Caco-2 (cell line): ENCODE data around the gene PHF20. TPM values are rescaled to one million over a fixed set of nuclear protein-coding genes. Genes with fewer than 3 reads are reported as not detected.
A peak's percentile ranks its signal among the peaks of the same experiment; 100 is the strongest.

ENCODE experiments used
- BruUV-seq: library from RNA; stranded (reverse); fragments of 400-500 nt; replicated peaks from 2 replicates; lab custom pipeline; 2021; lab: Mats Ljungman, UMichigan
- CTCF ChIA-PET: fragments of 300-600 bp; sonication (Branson Sonifier 250); formaldehyde crosslinking; loops from one replicate; lab custom pipeline; 2022; ENCODE audit warnings: antibody characterized with exemption; lab: Charles Lee
- POLR2A ChIA-PET: fragments of 300-600 bp; sonication (Branson Sonifier 250); formaldehyde crosslinking; loops from one replicate; lab custom pipeline; 2022; ENCODE audit warnings: antibody characterized with exemption; lab: Charles Lee
- DNase-seq, 2 experiments: peaks; one replicate each; pipeline versions ENCODE4 v3.0.0 to v3.0.0-alpha.2; 2020 to 2022
- H3K27me3 ChIP-seq: replicated peaks from 2 replicates; pipeline ENCODE4 v1.6.0; 2011; ENCODE audit warnings: low read length; ENCODE audit not compliant: control insufficient read depth, insufficient read depth
- H3K36me3 ChIP-seq: 2 replicates; pipeline ENCODE4 v1.5.1; 2011; ENCODE audit warnings: low read length; ENCODE audit not compliant: control insufficient read depth, insufficient read depth
- H3K4me1 ChIP-seq: fragments of 250-450 bp; sonication (Bioruptor Pico); 2 replicates; pipeline ENCODE4 v1.5.1; 2020; ENCODE audit warnings: mild to moderate bottlenecking
- H3K4me3 ChIP-seq: 2 replicates; pipeline ENCODE4 v1.5.1; 2011; ENCODE audit warnings: low read depth, mild to moderate bottlenecking, control low read depth, low read length
- H3K9me3 ChIP-seq: fragments of 250-450 bp; sonication (Bioruptor Pico); 2 replicates; pipeline ENCODE4 v1.5.1; 2020; ENCODE audit warnings: mild to moderate bottlenecking, moderate library complexity
- H3K27ac Mint-ChIP-seq: one replicate; pipeline ENCODE4 v1.8.0; 2022; ENCODE audit warnings: mixed read lengths; ENCODE audit not compliant: unreplicated experiment
- H3K27me3 Mint-ChIP-seq: one replicate; pipeline ENCODE4 v1.8.0; 2022; ENCODE audit warnings: mixed read lengths; ENCODE audit not compliant: insufficient read depth, unreplicated experiment
- H3K36me3 Mint-ChIP-seq: one replicate; pipeline ENCODE4 v1.8.0; 2022; ENCODE audit warnings: mild to moderate bottlenecking, mixed read lengths; ENCODE audit not compliant: insufficient read depth, unreplicated experiment
- H3K4me1 Mint-ChIP-seq: one replicate; pipeline ENCODE4 v1.8.0; 2022; ENCODE audit warnings: low read depth, mixed read lengths; ENCODE audit not compliant: unreplicated experiment
- H3K4me3 Mint-ChIP-seq: one replicate; pipeline ENCODE4 v1.8.0; 2022; ENCODE audit warnings: mild to moderate bottlenecking, moderate library complexity, mixed read lengths; ENCODE audit not compliant: unreplicated experiment
- H3K9me3 Mint-ChIP-seq: one replicate; pipeline ENCODE4 v1.8.0; 2022; ENCODE audit warnings: mixed read lengths; ENCODE audit not compliant: unreplicated experiment
- intact Hi-C: fragments of 100-400 bp; cut with micrococcal nuclease; formaldehyde crosslinking; loops from one replicate; pipeline ENCODE4 v1.10.0; 2022; ENCODE audit not compliant: unreplicated experiment
- total RNA-seq: library from RNA; stranded (reverse); gene quantifications from 2 replicates; pipeline ENCODE4 v1.2.3, GENCODE V29; 2022
- TF ChIP-seq, protein P1 (sequence below), 2 experiments: fragments of 200-600 bp in 1 of 2; IDR thresholded peaks; 1 replicate in 1 of 2; 2 replicates in 1 of 2; pipeline versions ENCODE4 v1.5.1 to v1.8.0; 2011 to 2022; ENCODE audit warnings: antibody characterized with exemption in 1 of 2, control low read depth in 1 of 2, inconsistent platforms in 1 of 2, low read depth in 1 of 2, low read length in 1 of 2, mild to moderate bottlenecking in 1 of 2, moderate library complexity in 1 of 2; ENCODE audit not compliant: insufficient read depth in 1 of 2, severe bottlenecking in 1 of 2, unreplicated experiment in 1 of 2

PHF20 gene
- total RNA-seq, 1 experiment from 2014 or later, result 109 TPM

DNA sequence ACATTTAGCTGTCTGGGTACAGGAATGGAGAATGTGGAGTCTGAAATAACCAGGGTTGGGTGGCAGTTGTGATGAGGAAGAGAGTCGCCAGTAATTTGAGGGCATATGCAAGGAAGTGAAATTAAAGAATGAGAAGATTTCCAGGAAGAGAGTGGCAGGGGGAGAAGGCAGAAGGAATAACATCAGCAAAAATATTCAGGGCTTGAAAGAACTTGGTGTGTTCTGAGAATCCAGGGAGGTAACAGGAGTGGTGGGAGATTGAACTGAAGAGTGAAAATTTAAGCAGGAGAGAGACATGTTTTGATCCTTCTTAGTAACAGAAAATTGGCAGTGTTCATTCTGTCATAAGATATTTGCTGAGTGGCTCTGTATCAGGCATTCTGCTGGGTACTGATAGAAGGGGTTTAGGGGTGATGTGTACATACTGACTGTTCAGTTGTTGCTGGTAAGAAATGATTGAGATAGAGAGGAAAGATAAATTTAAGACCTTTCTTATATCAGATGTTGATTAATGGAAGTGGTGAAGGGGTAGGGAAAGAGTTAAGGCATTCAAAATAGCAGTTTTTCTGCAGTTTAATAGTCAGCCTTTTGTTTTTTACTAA is 54.7 kb downstream of the PHF20 start:
- TF ChIP-seq, protein P1, sequence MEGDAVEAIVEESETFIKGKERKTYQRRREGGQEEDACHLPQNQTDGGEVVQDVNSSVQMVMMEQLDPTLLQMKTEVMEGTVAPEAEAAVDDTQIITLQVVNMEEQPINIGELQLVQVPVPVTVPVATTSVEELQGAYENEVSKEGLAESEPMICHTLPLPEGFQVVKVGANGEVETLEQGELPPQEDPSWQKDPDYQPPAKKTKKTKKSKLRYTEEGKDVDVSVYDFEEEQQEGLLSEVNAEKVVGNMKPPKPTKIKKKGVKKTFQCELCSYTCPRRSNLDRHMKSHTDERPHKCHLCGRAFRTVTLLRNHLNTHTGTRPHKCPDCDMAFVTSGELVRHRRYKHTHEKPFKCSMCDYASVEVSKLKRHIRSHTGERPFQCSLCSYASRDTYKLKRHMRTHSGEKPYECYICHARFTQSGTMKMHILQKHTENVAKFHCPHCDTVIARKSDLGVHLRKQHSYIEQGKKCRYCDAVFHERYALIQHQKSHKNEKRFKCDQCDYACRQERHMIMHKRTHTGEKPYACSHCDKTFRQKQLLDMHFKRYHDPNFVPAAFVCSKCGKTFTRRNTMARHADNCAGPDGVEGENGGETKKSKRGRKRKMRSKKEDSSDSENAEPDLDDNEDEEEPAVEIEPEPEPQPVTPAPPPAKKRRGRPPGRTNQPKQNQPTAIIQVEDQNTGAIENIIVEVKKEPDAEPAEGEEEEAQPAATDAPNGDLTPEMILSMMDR (IDR thresholded peaks at IDR 0.05; ENCODE audit: insufficient read depth in 1 of 2, low read depth in 1 of 2, low read length in 1 of 2, severe bottlenecking in 1 of 2, unreplicated experiment in 1 of 2), result no peak
- CTCF ChIA-PET, result no interaction called here

DNA sequence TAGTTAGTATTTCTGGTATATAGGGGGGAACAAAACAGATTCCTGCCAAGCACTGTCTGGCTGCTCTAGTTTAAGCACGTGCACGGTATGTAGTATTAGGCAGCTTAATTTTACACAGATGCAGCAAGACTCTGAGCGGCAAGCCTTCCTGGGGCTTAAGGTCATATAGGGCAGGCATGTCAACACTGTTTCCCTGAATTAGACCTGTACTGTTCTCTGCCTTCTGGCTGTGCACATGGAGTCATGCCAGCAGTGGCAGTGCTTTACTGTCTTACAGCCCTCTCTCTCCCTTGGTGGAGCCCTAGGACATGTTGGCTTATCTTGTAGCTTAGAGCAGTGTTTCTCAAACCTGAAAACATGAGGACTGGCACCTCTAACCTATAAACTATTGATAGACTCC is 56.6 kb downstream of the PHF20 start:
- Histone ChIP-seq H3K36me3 (no peaks in the 10 kb centered on the region; the same call in 1 of the 2 replicates), H3K27me3 (no peaks in the 10 kb centered on the region), H3K4me3 (no peak overlapping the region), H3K4me1 (peaks cover 8% of the 10 kb centered on the region), H3K9me3 (peaks cover 4% of the 10 kb centered on the region; the same call in 1 of the 2 replicates)
- BruUV-seq, result no TSS peak
- Mint-ChIP-seq H3K4me3 (no peak overlapping the region), H3K27ac (no peak overlapping the region), H3K36me3 (peaks cover 28% of the 10 kb centered on the region), H3K27me3 (no peaks in the 10 kb centered on the region), H3K4me1 (peaks cover 12% of the 10 kb centered on the region), H3K9me3 (no peaks in the 10 kb centered on the region)
- TF ChIP-seq, protein P1 (IDR thresholded peaks at IDR 0.05; ENCODE audit: insufficient read depth in 1 of 2, low read depth in 1 of 2, low read length in 1 of 2, severe bottlenecking in 1 of 2, unreplicated experiment in 1 of 2), result no peak
- ChIA-PET CTCF (interaction anchor here (0.6 kb wide), 1 partner anchor 42 kb away, joined by 5 read pairs; no protein-coding TSS in a partner anchor), POLR2A (interaction anchor here (1.2 kb wide), 1 partner anchor 86 kb away, joined by 6 read pairs; the partner anchor contains the start of gene RBM39)
- DNase-seq, result no peak
- intact Hi-C loops, result no loop called here

More for the DNA sequence above, 54.7 kb downstream of the PHF20 start:
- BruUV-seq, result no TSS peak
- Histone ChIP-seq H3K27me3 (no peaks in the 10 kb centered on the region), H3K36me3 (no peaks in the 10 kb centered on the region; the same call in 1 of the 2 replicates), H3K4me1 (peaks cover 14% of the 10 kb centered on the region), H3K9me3 (peaks cover 4% of the 10 kb centered on the region; the same call in 1 of the 2 replicates), H3K4me3 (no peak overlapping the region)
- Mint-ChIP-seq H3K4me1 (peaks cover 22% of the 10 kb centered on the region), H3K36me3 (peaks cover 28% of the 10 kb centered on the region), H3K9me3 (peaks cover 8% of the 10 kb centered on the region), H3K27ac (peak overlapping the region; percentile 0), H3K27me3 (no peaks in the 10 kb centered on the region), H3K4me3 (no peak overlapping the region)
- POLR2A ChIA-PET, result no interaction called here
- intact Hi-C loops, result no loop called here
- DNase-seq, result no peak

DNA sequence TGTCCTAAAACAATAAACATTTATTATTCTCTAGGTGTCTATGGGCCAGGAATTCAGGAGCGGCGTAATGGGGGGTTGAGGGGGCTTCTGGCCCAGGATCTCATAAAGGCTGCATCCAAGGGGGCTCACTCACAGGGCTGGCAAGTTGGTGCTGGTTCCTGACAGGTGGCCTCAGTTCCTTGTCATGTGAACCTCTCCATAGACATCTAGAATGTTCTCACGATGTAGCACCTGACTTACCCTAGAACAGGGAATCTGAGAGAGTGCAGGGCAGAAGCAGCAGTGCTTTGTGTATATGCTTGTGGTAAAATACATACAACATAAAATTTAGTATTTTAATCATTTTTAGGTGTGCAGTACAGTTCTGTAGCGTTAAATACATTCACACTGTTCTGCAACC is 57.1 kb downstream of the PHF20 start:
- BruUV-seq, result no TSS peak
- POLR2A ChIA-PET, result interaction anchor here (1.2 kb wide), 1 partner anchor 87 kb away, joined by 6 read pairs; the partner anchor contains the start of gene RBM39
- no peaks in the 10 kb centered on the region for H3K9me3 Mint-ChIP-seq
- peaks cover 28% of the 10 kb centered on the region for H3K36me3 Mint-ChIP-seq
- H3K27ac Mint-ChIP-seq, result no peak overlapping the region
- TF ChIP-seq, protein P1 (IDR thresholded peaks at IDR 0.05; ENCODE audit: insufficient read depth in 1 of 2, low read depth in 1 of 2, low read length in 1 of 2, severe bottlenecking in 1 of 2, unreplicated experiment in 1 of 2), result no peak
- Histone ChIP-seq H3K36me3 (no peaks in the 10 kb centered on the region; the same call in 1 of the 2 replicates), H3K27me3 (no peaks in the 10 kb centered on the region), H3K9me3 (peaks cover 4% of the 10 kb centered on the region; the same call in 1 of the 2 replicates), H3K4me1 (peaks cover 4% of the 10 kb centered on the region), H3K4me3 (no peak overlapping the region)
- peaks cover 12% of the 10 kb centered on the region for H3K4me1 Mint-ChIP-seq
- no peaks in the 10 kb centered on the region for H3K27me3 Mint-ChIP-seq
- CTCF ChIA-PET, result interaction anchor here (0.6 kb wide), 1 partner anchor 43 kb away, joined by 5 read pairs; no protein-coding TSS in a partner anchor
- no peak overlapping the region for H3K4me3 Mint-ChIP-seq
- DNase-seq, result no peak
- intact Hi-C loops, result no loop called here
